A673 (cell line): Measurements from ENCODE around the gene TRIM15. TPM values are rescaled to one million over a fixed set of nuclear protein-coding genes. Genes with fewer than 3 reads are reported as not detected.

Source experiments
- BruUV-seq: library from RNA; stranded (reverse); fragments of 400-500 nt; replicated peaks from 2 replicates; lab custom pipeline; 2021; lab: Mats Ljungman, UMichigan
- CTCF ChIA-PET: fragments of 300-600 bp; sonication (Branson Sonifier 250); formaldehyde crosslinking; loops from one replicate; lab custom pipeline; 2022; ENCODE audit warnings: antibody characterized with exemption; lab: Charles Lee
- POLR2A ChIA-PET: fragments of 300-600 bp; sonication (Branson Sonifier 250); formaldehyde crosslinking; loops from one replicate; lab custom pipeline; 2022; ENCODE audit warnings: antibody characterized with exemption; ENCODE audit not compliant: low non-redundant PET; lab: Charles Lee
- DNase-seq: peaks from one replicate; pipeline ENCODE4 v3.0.0-alpha.2; 2015; ENCODE audit warnings: low spot score
- H3K27ac ChIP-seq: fragments of 200-600 bp; sonication (generic); 2 replicates; pipeline ENCODE4 v1.5.1; 2016; ENCODE audit warnings: mixed run types, low read depth, mild to moderate bottlenecking, mixed read lengths, antibody characterized with exemption, low read length; ENCODE audit not compliant: poor library complexity, severe bottlenecking
- H3K27me3 ChIP-seq: fragments of 200-600 bp; sonication (generic); replicated peaks from 2 replicates; pipeline ENCODE4 v1.6.1; 2017; ENCODE audit warnings: mixed run types, low read depth, mild to moderate bottlenecking, mixed read lengths, antibody characterized with exemption, low read length; ENCODE audit not compliant: insufficient read depth, poor library complexity
- H3K36me3 ChIP-seq: fragments of 200-600 bp; sonication (generic); 2 replicates; pipeline ENCODE4 v1.6.1; 2016; ENCODE audit warnings: mixed run types, mild to moderate bottlenecking, mixed read lengths, antibody characterized with exemption, low read length; ENCODE audit not compliant: insufficient read depth, poor library complexity, severe bottlenecking
- H3K4me1 ChIP-seq: fragments of 200-600 bp; sonication (generic); 2 replicates; pipeline ENCODE4 v1.6.1; 2017; ENCODE audit warnings: mixed run types, mild to moderate bottlenecking, mixed read lengths, antibody characterized with exemption, low read length; ENCODE audit not compliant: insufficient read depth, poor library complexity, severe bottlenecking
- H3K4me3 ChIP-seq: fragments of 200-600 bp; sonication (generic); 2 replicates; pipeline ENCODE4 v1.5.1; 2016; ENCODE audit warnings: low read depth, mixed run types, mild to moderate bottlenecking, mixed read lengths, low read length; ENCODE audit not compliant: poor library complexity, severe bottlenecking
- H3K9me3 ChIP-seq: fragments of 200-600 bp; sonication (generic); 2 replicates; pipeline ENCODE4 v1.6.1; 2016; ENCODE audit warnings: mixed run types, low read depth, mild to moderate bottlenecking, mixed read lengths, antibody characterized with exemption, low read length; ENCODE audit not compliant: poor library complexity, severe bottlenecking
- CTCF ChIP-seq: fragments of 300-800, 200-600 bp; sonication (generic); conservative IDR thresholded peaks from 2 replicates; pipeline ENCODE4 v1.5.1; 2017; ENCODE audit warnings: low read depth, mild to moderate bottlenecking, antibody characterized with exemption, low read length, moderate library complexity, mixed read lengths
- EZH2 ChIP-seq: fragments of 200-600 bp; sonication (generic); IDR thresholded peaks from 2 replicates; pipeline ENCODE4 v1.6.1; 2017; ENCODE audit warnings: borderline replicate concordance, low read depth, mild to moderate bottlenecking, mixed read lengths, antibody characterized with exemption, low read length; ENCODE audit not compliant: poor library complexity, severe bottlenecking
- intact Hi-C: fragments of 100-400 bp; cut with micrococcal nuclease; formaldehyde crosslinking; loops from one replicate; pipeline ENCODE4 v1.10.0; 2022; ENCODE audit not compliant: unreplicated experiment
- total RNA-seq: library from RNA; stranded (reverse); gene quantifications from 2 replicates; pipeline ENCODE4 v1.2.3, GENCODE V29; 2021

The TRIM15 gene
- total RNA-seq, 1 experiment from 2014 or later: not detected

GRCh38 chr6:30155520-30156261, 7.7 kb upstream of the TRIM15 start:
- Histone ChIP-seq H3K27me3 (no peaks in the 10 kb centered on the region), H3K36me3 (no peaks in the 10 kb centered on the region), H3K4me1 (peaks cover 16% of the 10 kb centered on the region), H3K27ac (no peak overlapping the region), H3K4me3 (no peak overlapping the region), H3K9me3 (no peaks in the 10 kb centered on the region)
- DNase-seq: no peak
- ChIA-PET POLR2A (no interaction called here), CTCF (interaction anchor here (1.5 kb wide), 1 partner anchor 25 kb away, joined by 4 read pairs; no protein-coding TSS in a partner anchor)
- intact Hi-C loops: no loop called here
- no TSS peak for BruUV-seq
- TF ChIP-seq EZH2: no peak
- no peak for TF ChIP-seq CTCF

GRCh38 chr6:30156262-30156599, 7.1 kb upstream of the TRIM15 start:
- intact Hi-C loops: no loop called here

GRCh38 chr6:30156774-30157173, 6.6 kb upstream of the TRIM15 start:
- no TSS peak for BruUV-seq
- no peak overlapping the region for H3K27ac ChIP-seq
- ChIA-PET CTCF (no interaction called here), POLR2A (no interaction called here)
- no peak overlapping the region for H3K4me3 ChIP-seq
- no peaks in the 10 kb centered on the region for H3K9me3 ChIP-seq
- H3K36me3 ChIP-seq: no peaks in the 10 kb centered on the region
- H3K4me1 ChIP-seq: peaks cover 16% of the 10 kb centered on the region
- no peak for DNase-seq
- intact Hi-C loops: no loop called here
- TF ChIP-seq CTCF (no peak), EZH2 (no peak)
- no peaks in the 10 kb centered on the region for H3K27me3 ChIP-seq

More at GRCh38 chr6:30156262-30156599, 7.1 kb upstream of the TRIM15 start:
- Histone ChIP-seq H3K36me3 (no peaks in the 10 kb centered on the region), H3K27me3 (no peaks in the 10 kb centered on the region), H3K4me3 (no peak overlapping the region), H3K9me3 (no peaks in the 10 kb centered on the region), H3K27ac (no peak overlapping the region), H3K4me1 (peaks cover 16% of the 10 kb centered on the region)
- POLR2A ChIA-PET: no interaction called here
- no TSS peak for BruUV-seq
- no peak for TF ChIP-seq CTCF
- no peak for TF ChIP-seq EZH2
- DNase-seq: peak; percentile 85
- CTCF ChIA-PET: interaction anchor here (1.5 kb wide), 1 partner anchor 25 kb away, joined by 4 read pairs; no protein-coding TSS in a partner anchor
